GM12872 (cell line): ENCODE data around the gene TP53TG3F.
"Not testable (repeated sequence)": the region's sequence is repeated elsewhere in the genome, so short reads cannot be mapped to it uniquely, and the experiment has no call there.

Experiments
- TF ChIP-seq, protein P1 (sequence below): IDR thresholded peaks from 3 replicates; pipeline ENCODE4 v1.5.1; 2011; ENCODE audit warnings: low read depth, mild to moderate bottlenecking, low read length, moderate library complexity; ENCODE audit not compliant: insufficient read depth

Gene TP53TG3F, protein sequence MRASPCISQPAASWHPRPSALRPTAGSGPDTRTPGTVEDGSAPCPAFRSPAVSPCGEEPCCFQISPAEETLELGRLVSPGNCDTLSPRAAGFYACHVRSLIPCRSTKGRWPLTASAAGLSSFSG

DNA sequence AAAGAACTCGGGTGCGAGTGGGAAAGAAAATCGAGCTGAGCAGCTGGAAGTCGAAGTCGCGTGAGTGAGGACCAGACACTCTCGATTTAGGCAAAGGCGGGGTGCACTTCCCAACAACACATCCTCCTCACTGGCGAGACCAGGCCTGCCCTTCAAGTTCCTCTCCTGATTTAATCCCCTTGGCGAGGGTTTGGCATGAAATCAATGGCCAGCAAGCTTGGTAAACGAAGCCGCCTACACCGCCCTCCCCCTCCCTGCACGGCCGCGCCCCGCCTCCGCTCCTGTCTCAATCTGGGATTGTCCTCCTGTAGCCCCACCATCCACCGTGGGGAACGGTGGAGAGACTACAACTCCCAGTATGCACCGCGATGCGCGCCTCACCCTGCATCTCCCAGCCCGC, at the start of gene TP53TG3F:
Gene TP53TG3F, plus strand, starts transcription at position 301 of the 400 bp plus-strand sequence. Its CDS starts 68 bp downstream, at position 369.
- TF ChIP-seq, protein P1, sequence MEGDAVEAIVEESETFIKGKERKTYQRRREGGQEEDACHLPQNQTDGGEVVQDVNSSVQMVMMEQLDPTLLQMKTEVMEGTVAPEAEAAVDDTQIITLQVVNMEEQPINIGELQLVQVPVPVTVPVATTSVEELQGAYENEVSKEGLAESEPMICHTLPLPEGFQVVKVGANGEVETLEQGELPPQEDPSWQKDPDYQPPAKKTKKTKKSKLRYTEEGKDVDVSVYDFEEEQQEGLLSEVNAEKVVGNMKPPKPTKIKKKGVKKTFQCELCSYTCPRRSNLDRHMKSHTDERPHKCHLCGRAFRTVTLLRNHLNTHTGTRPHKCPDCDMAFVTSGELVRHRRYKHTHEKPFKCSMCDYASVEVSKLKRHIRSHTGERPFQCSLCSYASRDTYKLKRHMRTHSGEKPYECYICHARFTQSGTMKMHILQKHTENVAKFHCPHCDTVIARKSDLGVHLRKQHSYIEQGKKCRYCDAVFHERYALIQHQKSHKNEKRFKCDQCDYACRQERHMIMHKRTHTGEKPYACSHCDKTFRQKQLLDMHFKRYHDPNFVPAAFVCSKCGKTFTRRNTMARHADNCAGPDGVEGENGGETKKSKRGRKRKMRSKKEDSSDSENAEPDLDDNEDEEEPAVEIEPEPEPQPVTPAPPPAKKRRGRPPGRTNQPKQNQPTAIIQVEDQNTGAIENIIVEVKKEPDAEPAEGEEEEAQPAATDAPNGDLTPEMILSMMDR: not testable (repeated sequence)
